GM12878 (cell line): ENCODE measurements around the gene AKNA. TPM values are rescaled to one million over a fixed set of nuclear protein-coding genes. Genes with fewer than 3 reads are reported as not detected.

Source experiments
- ATAC-seq: fragments of 200-7000 bp; cut with Tn5 transposase; 3 replicates; pipeline ENCODE4 v1.9.1; 2020; ENCODE audit warnings: mild to moderate bottlenecking, moderate library complexity
- BruUV-seq: library from RNA; stranded (reverse); fragments of 400-500 nt; replicated peaks from 2 replicates; lab custom pipeline; 2021; lab: Mats Ljungman, UMichigan
- CTCF ChIA-PET: fragments of 300-600 bp; sonication (Branson Sonifier 250); formaldehyde crosslinking; extraction: SDS; loops from one replicate; lab custom pipeline; 2021; ENCODE audit warnings: inconsistent platforms; lab: Yijun Ruan, JAX
- POLR2A ChIA-PET: fragments of 350-600 bp; formaldehyde crosslinking; extraction: SDS; loops from one replicate; lab custom pipeline; 2021; ENCODE audit warnings: inconsistent platforms; lab: Charles Lee
- RAD21 ChIA-PET: fragments of 300-600 bp; sonication (Branson Sonifier 250); formaldehyde crosslinking; loops from one replicate; lab custom pipeline; 2023; ENCODE audit warnings: antibody characterized with exemption; ENCODE audit not compliant: unreplicated experiment; lab: Charles Lee
- SMC1A ChIA-PET: fragments of 300-600 bp; sonication (Branson Sonifier 250); formaldehyde crosslinking; loops from one replicate; lab custom pipeline; 2023; ENCODE audit not compliant: unreplicated experiment, uncharacterized antibody; lab: Charles Lee
- DNase-seq: peaks from one replicate; pipeline ENCODE4 v3.0.0-alpha.2; 2011; ENCODE audit warnings: low read depth, low spot score
- FAIRE-seq: peaks from 3 replicates; lab custom pipeline; 2011; peaks lifted over from hg19 to GRCh38; lab: Jason Lieb, UNC
- H2AFZ ChIP-seq: 2 replicates; pipeline ENCODE4 v1.6.0; 2011; ENCODE audit warnings: low read depth, low read length, control low read depth; ENCODE audit not compliant: control insufficient read depth
- H3K27ac ChIP-seq: 2 replicates; pipeline ENCODE4 v1.5.1; 2011; ENCODE audit warnings: control low read depth; ENCODE audit not compliant: control insufficient read depth, insufficient read depth
- H3K27me3 ChIP-seq, 2 experiments: replicated peaks in 1 of 2; 2 replicates each; pipeline versions ENCODE4 v1.6.0 to v1.6.1; 2011; ENCODE audit warnings: low read length in 1 of 2; ENCODE audit not compliant: control insufficient read depth in 2 of 2, insufficient read depth in 2 of 2
- H3K36me3 ChIP-seq, 2 experiments: 2 replicates each; pipeline ENCODE4 v1.5.1; 2011; ENCODE audit warnings: low read length in 1 of 2; ENCODE audit not compliant: control insufficient read depth in 2 of 2, insufficient read depth in 2 of 2
- H3K4me1 ChIP-seq: 2 replicates; pipeline ENCODE4 v1.6.1; 2011; ENCODE audit warnings: mild to moderate bottlenecking, low read length, moderate library complexity, mixed read lengths; ENCODE audit not compliant: control insufficient read depth, insufficient read depth
- H3K4me2 ChIP-seq: 2 replicates; pipeline ENCODE4 v1.6.0; 2011; ENCODE audit warnings: control low read depth; ENCODE audit not compliant: control insufficient read depth, insufficient read depth
- H3K4me3 ChIP-seq: fragments of 200-600 bp; sonication (generic); 2 replicates; pipeline ENCODE4 v1.5.1; 2016
- H3K79me2 ChIP-seq: 2 replicates; pipeline ENCODE4 v1.6.0; 2011; ENCODE audit warnings: low read length; ENCODE audit not compliant: control insufficient read depth, insufficient read depth
- H3K9ac ChIP-seq: 2 replicates; pipeline ENCODE4 v1.8.0; 2011; ENCODE audit warnings: low read length, control low read depth, mixed read lengths; ENCODE audit not compliant: control insufficient read depth, insufficient read depth
- H3K9me3 ChIP-seq: replicated peaks from 3 replicates; pipeline ENCODE4 v1.5.1; 2011; ENCODE audit warnings: mild to moderate bottlenecking, low read length; ENCODE audit not compliant: control insufficient read depth, insufficient read depth
- H4K20me1 ChIP-seq: 2 replicates; pipeline ENCODE4 v1.6.0; 2011; ENCODE audit not compliant: control insufficient read depth, insufficient read depth
- ATF7 ChIP-seq: fragments of 450-650 bp; IDR thresholded peaks from 2 replicates; pipeline ENCODE4 v1.6.1; 2016; ENCODE audit warnings: low read depth, mild to moderate bottlenecking
- CBFB ChIP-seq: IDR thresholded peaks from 2 replicates; pipeline ENCODE4 v1.6.1; 2016; ENCODE audit warnings: antibody characterized with exemption, low read depth
- CBX5 ChIP-seq: sonication (generic); IDR thresholded peaks from 2 replicates; pipeline ENCODE4 v1.6.1; 2016; ENCODE audit warnings: low read depth, moderate library complexity, mild to moderate bottlenecking, inconsistent platforms
- CHD1 ChIP-seq: IDR thresholded peaks from 2 replicates; pipeline ENCODE4 v1.6.1; 2012; ENCODE audit warnings: low read depth, low read length, improper control_type of control experiment
- DPF2 ChIP-seq: fragments of 450-650 bp; IDR thresholded peaks from 2 replicates; pipeline ENCODE4 v1.6.1; 2017; ENCODE audit warnings: mild to moderate bottlenecking
- ESRRA ChIP-seq: IDR thresholded peaks from 2 replicates; pipeline ENCODE4 v1.6.1; 2012; ENCODE audit warnings: mild to moderate bottlenecking, low read length, improper control_type of control experiment
- JUNB ChIP-seq: IDR thresholded peaks from 2 replicates; pipeline ENCODE4 v1.6.1; 2016; ENCODE audit warnings: antibody characterized with exemption, mild to moderate bottlenecking
- KAT2A ChIP-seq: conservative IDR thresholded peaks from 2 replicates; pipeline ENCODE4 v1.6.1; 2011; ENCODE audit warnings: low read depth, low read length; ENCODE audit not compliant: control insufficient read depth
- MEF2B ChIP-seq: fragments of 450-650 bp; IDR thresholded peaks from 2 replicates; pipeline ENCODE4 v1.6.1; 2018; ENCODE audit warnings: mild to moderate bottlenecking, moderate library complexity; ENCODE audit not compliant: partially characterized antibody, poor library complexity, severe bottlenecking
- MTA2 ChIP-seq: fragments of 450-650 bp; IDR thresholded peaks from 2 replicates; pipeline ENCODE4 v1.6.1; 2016; ENCODE audit warnings: low read depth, mild to moderate bottlenecking, moderate library complexity
- NBN ChIP-seq: fragments of 450-650 bp; IDR thresholded peaks from 2 replicates; pipeline ENCODE4 v1.6.1; 2016
- NFYB ChIP-seq: IDR thresholded peaks from 2 replicates; pipeline ENCODE4 v1.6.1; 2011; ENCODE audit warnings: low read depth, mild to moderate bottlenecking, low read length, improper control_type of control experiment, moderate library complexity; ENCODE audit not compliant: insufficient read depth
- RAD21 ChIP-seq: IDR thresholded peaks from 2 replicates; pipeline ENCODE4 v1.6.1; 2011; ENCODE audit warnings: mild to moderate bottlenecking, low read depth, low read length, moderate library complexity; ENCODE audit not compliant: insufficient read depth
- TCF3 ChIP-seq: IDR thresholded peaks from 2 replicates; pipeline ENCODE4 v1.6.1; 2012; ENCODE audit warnings: low read depth, mild to moderate bottlenecking, low read length, borderline replicate concordance; ENCODE audit not compliant: insufficient read depth
- ZNF207 ChIP-seq: fragments of 450-650 bp; IDR thresholded peaks from 2 replicates; pipeline ENCODE4 v1.6.1; 2014; ENCODE audit warnings: antibody characterized with exemption, mild to moderate bottlenecking, borderline replicate concordance
- WGBS: methylation state at CpG from one replicate; pipeline ENCODE4 v1.1.6; 2016; ENCODE audit warnings: low lambda C conversion rate; ENCODE audit not compliant: insufficient replicate concordance, insufficient coverage; ENCODE audit errors: missing lambda C conversion rate; 5-methylcytosine and 5-hydroxymethylcytosine counted together
- in situ Hi-C: fragments of 300-500 bp; cut with MboI; formaldehyde crosslinking; loops from 9 replicates; pipeline ENCODE4 v1.14.3; 2018; ENCODE audit warnings: mixed read lengths
- intact Hi-C: fragments of 100-400 bp; cut with micrococcal nuclease; formaldehyde crosslinking; loops from one replicate; pipeline ENCODE4 v1.14.2; 2022; ENCODE audit not compliant: unreplicated experiment
- polyA plus RNA-seq, 11 experiments: library from polyadenylated mRNA; depleted of rRNA in 4 of 11; unstranded in 6 of 11; stranded (reverse) in 5 of 11; fragments of >200 nt; fragmentation: Nextera tagmentation in 4 of 11; fragmentation: Illumina TruSeq in 1 of 11; extraction: Ambion mirVana in 4 of 11; extraction: Trizol in 1 of 11; gene quantifications; 1 replicate in 1 of 11; 2 replicates in 10 of 11; pipeline versions ENCODE4 v1.2.1 to v1.2.3, GENCODE V29; 2011 to 2016; ENCODE audit warnings: inconsistent platforms in 2 of 11, missing spikeins in 2 of 11, low read depth in 1 of 11
- total RNA-seq, 4 experiments: library from RNA; depleted of rRNA in 3 of 4; stranded (reverse); fragments of >200 nt in 3 of 4; fragmentation: Illumina TruSeq in 1 of 4; extraction: Trizol in 1 of 4; gene quantifications; 2 replicates each; pipeline versions ENCODE4 v1.2.1 to v1.2.3, GENCODE V29; 2013 to 2021
- TF ChIP-seq, protein P1 (sequence below): fragments of 450-650 bp; IDR thresholded peaks from 2 replicates; pipeline ENCODE4 v1.6.1; 2017; ENCODE audit warnings: low read depth, mild to moderate bottlenecking, moderate library complexity
- TF ChIP-seq, protein P2 (sequence below): fragments of 450-650 bp; formaldehyde crosslinking; IDR thresholded peaks from 2 replicates; pipeline ENCODE4 v1.4.0; 2020; ENCODE audit warnings: mild to moderate bottlenecking, moderate library complexity
- TF ChIP-seq, protein P3 (sequence below): IDR thresholded peaks from 2 replicates; pipeline ENCODE4 v1.6.1; 2012; ENCODE audit warnings: mild to moderate bottlenecking, low read depth, low read length

Gene AKNA
- total and polyA plus RNA-seq, 10 of the 15 experiments (the other 5 are each of a cell fraction or from before 2014, with no cell fraction given) = 1.6 to 132 (median 35.3) TPM

DNA sequence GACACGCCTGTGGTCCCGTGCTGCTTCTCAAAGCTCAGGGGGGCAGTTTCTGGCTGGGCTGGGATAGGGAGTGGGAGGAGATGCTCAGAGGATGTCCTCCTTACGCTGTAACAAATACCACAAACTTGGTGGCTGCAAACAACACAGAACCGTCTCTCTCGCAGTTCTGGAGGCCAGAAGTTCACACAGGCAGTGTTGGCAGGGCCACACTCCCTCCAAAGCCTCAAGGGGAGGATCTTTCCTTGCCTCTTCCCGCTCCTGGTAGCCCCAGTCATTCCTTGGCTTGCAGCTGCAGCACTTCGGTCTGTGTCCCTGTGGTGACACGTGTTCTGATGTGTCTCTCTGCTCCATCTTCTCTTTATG lies 75.3 kb downstream of the AKNA start:
- in situ Hi-C loops (no loop called here), intact Hi-C loops (no loop called here)
- Histone ChIP-seq H3K27ac (no peak overlapping the region), H3K4me1 (no peaks in the 10 kb centered on the region), H3K27me3 (no peaks in the 10 kb centered on the region; a peak in 1 of 4 replicates), H4K20me1 (no peaks in the 10 kb centered on the region), H3K36me3 (no peaks in the 10 kb centered on the region), H2AFZ (no peak overlapping the region), H3K4me3 (no peak overlapping the region), H3K9me3 (no peaks in the 10 kb centered on the region), H3K4me2 (no peak overlapping the region), H3K9ac (no peak overlapping the region), H3K79me2 (no peaks in the 10 kb centered on the region)
- RAD21 ChIA-PET = no interaction called here
- DNase-seq = no peak
- CTCF ChIA-PET = no interaction called here
- no TSS peak for BruUV-seq
- ATAC-seq = no peak
- FAIRE-seq = no peak
- SMC1A ChIA-PET = no interaction called here
- 32% methylated on average over 8 of the region's 8 CpGs for WGBS
- POLR2A ChIA-PET = no interaction called here
- TF ChIP-seq, protein P1, sequence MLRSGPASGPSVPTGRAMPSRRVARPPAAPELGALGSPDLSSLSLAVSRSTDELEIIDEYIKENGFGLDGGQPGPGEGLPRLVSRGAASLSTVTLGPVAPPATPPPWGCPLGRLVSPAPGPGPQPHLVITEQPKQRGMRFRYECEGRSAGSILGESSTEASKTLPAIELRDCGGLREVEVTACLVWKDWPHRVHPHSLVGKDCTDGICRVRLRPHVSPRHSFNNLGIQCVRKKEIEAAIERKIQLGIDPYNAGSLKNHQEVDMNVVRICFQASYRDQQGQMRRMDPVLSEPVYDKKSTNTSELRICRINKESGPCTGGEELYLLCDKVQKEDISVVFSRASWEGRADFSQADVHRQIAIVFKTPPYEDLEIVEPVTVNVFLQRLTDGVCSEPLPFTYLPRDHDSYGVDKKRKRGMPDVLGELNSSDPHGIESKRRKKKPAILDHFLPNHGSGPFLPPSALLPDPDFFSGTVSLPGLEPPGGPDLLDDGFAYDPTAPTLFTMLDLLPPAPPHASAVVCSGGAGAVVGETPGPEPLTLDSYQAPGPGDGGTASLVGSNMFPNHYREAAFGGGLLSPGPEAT = no peak
- TF ChIP-seq RAD21 = no peak
- TF ChIP-seq DPF2 = no peak
- TF ChIP-seq CBX5 = no peak
- TF ChIP-seq ESRRA = no peak
- TF ChIP-seq MEF2B = no peak
- TF ChIP-seq, protein P2, sequence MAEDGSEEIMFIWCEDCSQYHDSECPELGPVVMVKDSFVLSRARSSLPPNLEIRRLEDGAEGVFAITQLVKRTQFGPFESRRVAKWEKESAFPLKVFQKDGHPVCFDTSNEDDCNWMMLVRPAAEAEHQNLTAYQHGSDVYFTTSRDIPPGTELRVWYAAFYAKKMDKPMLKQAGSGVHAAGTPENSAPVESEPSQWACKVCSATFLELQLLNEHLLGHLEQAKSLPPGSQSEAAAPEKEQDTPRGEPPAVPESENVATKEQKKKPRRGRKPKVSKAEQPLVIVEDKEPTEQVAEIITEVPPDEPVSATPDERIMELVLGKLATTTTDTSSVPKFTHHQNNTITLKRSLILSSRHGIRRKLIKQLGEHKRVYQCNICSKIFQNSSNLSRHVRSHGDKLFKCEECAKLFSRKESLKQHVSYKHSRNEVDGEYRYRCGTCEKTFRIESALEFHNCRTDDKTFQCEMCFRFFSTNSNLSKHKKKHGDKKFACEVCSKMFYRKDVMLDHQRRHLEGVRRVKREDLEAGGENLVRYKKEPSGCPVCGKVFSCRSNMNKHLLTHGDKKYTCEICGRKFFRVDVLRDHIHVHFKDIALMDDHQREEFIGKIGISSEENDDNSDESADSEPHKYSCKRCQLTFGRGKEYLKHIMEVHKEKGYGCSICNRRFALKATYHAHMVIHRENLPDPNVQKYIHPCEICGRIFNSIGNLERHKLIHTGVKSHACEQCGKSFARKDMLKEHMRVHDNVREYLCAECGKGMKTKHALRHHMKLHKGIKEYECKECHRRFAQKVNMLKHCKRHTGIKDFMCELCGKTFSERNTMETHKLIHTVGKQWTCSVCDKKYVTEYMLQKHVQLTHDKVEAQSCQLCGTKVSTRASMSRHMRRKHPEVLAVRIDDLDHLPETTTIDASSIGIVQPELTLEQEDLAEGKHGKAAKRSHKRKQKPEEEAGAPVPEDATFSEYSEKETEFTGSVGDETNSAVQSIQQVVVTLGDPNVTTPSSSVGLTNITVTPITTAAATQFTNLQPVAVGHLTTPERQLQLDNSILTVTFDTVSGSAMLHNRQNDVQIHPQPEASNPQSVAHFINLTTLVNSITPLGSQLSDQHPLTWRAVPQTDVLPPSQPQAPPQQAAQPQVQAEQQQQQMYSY (CRISPR knock-in tag) = no peak
- no peak for TF ChIP-seq CBFB
- TF ChIP-seq CHD1 = no peak
- TF ChIP-seq JUNB = no peak
- TF ChIP-seq, protein P3, sequence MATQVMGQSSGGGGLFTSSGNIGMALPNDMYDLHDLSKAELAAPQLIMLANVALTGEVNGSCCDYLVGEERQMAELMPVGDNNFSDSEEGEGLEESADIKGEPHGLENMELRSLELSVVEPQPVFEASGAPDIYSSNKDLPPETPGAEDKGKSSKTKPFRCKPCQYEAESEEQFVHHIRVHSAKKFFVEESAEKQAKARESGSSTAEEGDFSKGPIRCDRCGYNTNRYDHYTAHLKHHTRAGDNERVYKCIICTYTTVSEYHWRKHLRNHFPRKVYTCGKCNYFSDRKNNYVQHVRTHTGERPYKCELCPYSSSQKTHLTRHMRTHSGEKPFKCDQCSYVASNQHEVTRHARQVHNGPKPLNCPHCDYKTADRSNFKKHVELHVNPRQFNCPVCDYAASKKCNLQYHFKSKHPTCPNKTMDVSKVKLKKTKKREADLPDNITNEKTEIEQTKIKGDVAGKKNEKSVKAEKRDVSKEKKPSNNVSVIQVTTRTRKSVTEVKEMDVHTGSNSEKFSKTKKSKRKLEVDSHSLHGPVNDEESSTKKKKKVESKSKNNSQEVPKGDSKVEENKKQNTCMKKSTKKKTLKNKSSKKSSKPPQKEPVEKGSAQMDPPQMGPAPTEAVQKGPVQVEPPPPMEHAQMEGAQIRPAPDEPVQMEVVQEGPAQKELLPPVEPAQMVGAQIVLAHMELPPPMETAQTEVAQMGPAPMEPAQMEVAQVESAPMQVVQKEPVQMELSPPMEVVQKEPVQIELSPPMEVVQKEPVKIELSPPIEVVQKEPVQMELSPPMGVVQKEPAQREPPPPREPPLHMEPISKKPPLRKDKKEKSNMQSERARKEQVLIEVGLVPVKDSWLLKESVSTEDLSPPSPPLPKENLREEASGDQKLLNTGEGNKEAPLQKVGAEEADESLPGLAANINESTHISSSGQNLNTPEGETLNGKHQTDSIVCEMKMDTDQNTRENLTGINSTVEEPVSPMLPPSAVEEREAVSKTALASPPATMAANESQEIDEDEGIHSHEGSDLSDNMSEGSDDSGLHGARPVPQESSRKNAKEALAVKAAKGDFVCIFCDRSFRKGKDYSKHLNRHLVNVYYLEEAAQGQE = no peak
- TF ChIP-seq NFYB = no peak
- TF ChIP-seq NBN = no peak
- no peak for TF ChIP-seq MTA2
- TF ChIP-seq KAT2A = no peak
- no peak for TF ChIP-seq ZNF207
- TF ChIP-seq TCF3 = no peak
- no peak for TF ChIP-seq ATF7
